HG03025 (cell line): ENCODE data around the gene ILKAP.

Experiments used
- ATAC-seq: cut with Tn5 transposase; IDR thresholded peaks from one replicate; pipeline ENCODE4 v1.9.1; 2021; ENCODE audit warnings: mild to moderate bottlenecking, moderate library complexity; ENCODE audit not compliant: unreplicated experiment, low FRiP score

ILKAP gene, protein sequence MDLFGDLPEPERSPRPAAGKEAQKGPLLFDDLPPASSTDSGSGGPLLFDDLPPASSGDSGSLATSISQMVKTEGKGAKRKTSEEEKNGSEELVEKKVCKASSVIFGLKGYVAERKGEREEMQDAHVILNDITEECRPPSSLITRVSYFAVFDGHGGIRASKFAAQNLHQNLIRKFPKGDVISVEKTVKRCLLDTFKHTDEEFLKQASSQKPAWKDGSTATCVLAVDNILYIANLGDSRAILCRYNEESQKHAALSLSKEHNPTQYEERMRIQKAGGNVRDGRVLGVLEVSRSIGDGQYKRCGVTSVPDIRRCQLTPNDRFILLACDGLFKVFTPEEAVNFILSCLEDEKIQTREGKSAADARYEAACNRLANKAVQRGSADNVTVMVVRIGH

DNA sequence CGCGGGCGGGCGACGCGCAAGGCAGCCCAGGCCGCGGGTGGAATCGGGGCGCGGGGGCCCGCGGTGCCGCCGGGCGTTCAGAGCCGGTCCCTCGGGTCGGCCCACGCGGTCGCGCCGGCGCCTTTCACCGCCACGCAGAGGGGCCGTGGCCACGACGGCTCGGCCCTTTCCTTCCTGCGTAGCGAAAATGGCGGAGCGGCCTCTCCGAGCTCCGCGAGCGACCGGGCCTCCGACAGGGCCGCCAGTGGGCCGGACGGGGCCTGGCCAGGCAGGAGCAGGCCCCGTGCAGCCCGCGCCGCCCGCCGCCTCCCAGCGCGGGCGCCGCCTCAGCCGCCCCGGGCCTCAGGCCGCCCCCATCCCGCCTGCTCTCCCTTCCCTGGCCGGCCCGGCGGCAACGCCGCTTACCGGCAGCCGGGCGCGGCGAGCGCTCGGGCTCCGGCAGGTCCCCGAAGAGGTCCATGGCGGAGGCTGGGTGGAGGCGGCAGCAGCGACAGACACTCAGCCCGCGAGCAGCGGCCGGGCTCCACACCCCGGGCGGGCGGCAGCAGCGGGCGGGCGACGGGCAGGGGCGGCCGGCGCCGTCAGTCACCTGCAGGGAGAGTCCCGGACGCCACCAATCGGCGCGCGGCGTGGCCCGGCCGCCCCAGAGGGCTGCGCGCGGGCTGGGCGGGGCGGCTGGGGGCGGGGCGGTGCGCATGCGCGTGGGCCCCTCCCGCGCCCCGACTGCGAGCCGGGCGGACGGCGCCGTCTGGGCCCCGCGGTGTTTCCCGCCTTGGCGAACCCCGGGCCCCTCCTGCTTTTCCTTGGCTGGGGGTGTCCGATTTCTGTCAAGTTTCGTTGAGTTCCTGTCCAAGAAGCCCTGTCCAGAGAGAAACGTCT is at the start of gene ILKAP:
Gene ILKAP, minus strand, starts transcription at position 602 of the 879 bp plus-strand sequence. Its CDS starts 142 bp downstream, at position 460.
- ATAC-seq = peak; percentile 92

DNA sequence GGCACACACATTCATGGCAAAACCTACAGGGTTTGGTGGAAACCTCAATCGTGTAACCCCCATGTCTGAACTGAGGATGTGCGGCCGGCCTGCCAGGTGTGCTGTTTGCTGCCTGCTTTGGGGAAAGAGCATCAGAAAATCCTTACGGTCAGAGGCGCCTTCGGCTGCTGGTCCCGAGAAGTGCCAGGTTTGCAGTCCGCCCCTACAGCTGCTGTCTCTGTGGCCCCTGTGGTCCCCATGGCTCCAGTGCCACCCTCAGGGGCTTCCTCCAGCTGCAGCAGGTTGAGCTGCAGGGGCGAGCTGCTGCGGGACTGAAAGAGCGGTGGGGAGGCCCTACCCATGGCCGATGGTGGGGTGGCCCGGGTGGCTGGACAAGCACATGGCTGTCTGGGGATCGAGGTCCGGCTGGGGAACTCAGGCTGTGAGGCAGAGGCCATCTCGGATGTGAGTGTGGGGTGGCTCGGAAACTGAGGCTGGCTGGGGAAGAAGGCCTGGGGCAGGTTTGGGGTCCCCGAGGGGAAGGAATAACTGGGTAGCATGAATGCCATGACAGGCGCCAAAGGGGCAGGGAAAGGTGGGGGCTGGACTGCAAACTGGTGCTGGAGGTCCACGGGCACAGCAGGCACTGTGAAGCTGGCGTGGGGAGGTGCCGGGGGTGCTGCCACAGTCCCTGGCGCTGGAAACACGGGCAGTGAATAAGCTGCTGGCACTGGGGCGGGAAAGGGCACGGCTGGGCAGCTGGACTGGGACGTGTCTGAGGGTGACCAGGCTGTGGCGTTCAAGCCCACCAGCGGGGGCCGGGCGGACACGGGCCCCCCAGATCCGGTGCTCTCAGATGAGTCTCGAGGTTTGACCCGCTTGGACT is 49.5 kb upstream of the ILKAP start:
- ATAC-seq = no peak

DNA sequence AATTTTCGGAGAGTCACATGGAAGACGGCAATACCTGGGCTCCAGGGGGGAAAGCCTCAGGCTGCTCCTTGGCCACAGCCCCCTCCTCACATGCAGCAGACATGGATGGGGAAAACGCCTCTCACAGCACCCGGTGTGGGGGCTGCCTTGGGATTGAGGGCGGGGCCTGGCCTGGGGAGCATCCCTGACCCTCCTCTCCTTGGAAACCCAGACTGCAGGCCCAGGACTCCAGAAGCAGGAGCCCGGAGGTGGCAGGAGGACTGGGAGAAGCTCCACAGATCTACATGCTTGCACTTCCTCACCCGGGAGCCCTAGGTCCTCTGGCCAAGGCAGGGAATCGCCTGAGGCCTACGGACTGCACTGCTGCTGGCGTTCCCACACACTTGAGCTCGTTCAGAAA is 48.5 kb upstream of the ILKAP start:
- no peak for ATAC-seq

DNA sequence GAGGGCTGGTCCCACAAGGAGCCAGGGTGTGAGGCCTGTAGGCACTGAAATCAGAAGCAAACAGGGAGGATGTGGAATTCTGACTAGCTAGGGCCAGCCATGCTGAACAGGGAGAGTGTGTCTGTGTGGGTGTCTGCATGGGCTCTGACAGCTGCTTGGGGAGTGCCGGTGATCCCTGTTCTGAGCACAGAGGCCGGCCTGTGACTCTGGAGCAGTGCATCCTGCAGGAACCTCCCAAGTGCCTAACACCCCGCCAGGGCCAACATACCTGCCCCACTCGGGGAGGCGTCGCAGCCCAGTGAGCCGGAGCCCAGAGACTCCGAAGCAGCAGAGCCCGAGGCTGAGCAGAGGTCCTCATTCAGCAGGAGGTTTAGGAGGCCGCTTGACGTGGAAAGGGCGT is 47.8 kb upstream of the ILKAP start:
- ATAC-seq = no peak

DNA sequence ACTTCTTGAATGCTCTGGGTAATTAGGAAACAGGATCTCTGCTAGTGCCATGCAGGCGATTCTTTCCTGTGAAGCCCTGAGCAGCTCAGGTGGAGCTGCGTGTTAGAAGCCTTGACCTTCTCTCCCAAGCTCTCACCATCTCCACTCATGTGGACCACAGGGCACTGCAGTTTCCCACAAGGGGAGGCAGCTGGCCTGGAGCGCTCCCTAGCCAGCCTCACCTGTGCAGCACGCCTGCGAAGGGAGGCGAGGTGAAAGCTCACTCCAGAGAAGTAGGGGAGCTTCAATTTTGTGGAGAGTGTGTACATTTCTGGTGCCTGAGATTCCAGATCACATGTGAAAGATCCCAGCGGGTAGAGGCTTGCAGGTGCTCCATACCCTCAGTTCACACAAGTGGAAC is 47.4 kb upstream of the ILKAP start:
- ATAC-seq = no peak

DNA sequence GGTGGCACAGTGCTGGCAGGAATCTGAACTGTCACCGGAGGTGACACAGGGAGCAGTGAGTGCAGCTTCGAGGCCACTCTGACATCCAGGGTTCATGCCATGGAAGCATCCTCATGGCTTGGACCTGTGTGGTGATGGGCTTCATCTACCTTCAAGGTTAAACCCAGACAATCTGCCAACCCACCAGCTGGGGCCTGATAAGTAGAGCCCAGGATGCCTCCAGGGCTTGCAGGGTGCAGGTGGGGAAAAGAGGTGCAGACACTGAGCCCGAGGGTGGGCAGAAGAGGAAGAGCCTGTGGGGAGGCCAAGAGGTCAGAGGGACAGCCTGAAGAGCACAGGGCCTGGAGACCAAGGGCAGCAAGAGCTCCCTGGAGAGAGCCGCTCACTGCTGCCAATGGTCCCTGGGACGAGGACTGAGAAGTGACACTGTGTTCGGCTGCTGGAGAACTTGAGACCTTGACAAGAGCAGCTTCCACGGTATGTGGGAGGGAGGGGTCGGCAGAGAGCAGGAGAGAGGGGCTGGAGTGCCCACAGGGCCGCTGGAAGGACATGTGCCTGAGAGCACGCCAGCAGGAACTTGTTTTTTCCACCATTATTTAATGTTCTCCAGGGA is 44.5 kb upstream of the ILKAP start:
- no peak for ATAC-seq

DNA sequence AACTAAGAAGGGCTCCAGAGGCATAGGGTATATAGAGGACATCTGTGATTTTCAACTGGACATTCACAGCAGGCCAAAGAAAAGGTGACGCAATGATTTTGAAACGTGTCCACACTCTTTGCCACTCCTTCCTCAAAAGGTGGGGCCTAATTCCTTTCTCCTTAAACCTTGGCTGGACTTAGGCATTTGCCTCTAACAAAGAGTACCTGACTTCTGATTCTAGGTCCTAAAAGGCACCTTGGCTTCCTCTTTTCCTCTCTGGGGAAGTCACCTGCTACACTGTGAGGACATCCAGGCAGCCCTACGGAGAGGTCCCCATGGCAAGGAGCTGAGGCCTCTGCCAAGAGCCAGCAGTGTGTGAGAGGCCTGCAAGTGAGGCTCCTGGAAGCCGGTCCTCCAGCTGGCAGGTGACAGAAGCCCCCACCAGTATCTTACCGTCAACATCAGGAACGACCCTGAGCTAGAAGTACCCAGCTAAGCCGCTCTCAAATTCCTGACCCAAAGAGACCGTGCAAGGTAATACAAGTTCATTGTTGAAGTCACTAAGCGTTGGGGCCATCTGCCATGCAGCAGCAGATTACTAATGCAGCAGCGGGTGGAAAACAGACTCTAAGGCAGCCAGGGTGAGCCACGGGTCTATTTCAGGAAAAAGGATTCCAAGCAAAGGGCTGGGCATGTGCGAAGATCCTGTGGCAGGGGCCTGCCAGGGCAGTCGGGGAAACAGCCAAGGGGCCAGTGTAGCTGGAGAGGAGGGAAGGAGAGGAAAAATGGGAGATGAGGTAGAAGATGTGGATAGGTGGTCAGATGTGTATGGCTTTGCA is 43.7 kb upstream of the ILKAP start:
- no peak for ATAC-seq

DNA sequence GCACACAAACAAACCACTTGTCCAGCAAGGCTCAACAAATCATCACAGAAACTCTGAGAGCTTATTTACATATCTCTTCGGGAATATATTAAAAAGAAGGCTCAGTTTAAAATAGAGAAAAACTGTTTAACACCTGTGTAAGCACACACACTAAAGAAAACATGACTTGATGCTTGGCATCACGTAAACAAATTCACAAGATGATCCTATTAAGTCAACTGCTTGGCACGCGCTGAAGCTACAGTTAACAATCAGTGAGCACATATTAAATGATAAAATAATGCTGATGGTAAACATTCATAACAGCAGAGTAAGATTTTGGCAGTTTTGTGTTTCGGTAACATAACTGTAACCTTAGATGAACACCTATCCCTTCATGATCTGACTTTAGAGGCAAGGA is 40.7 kb upstream of the ILKAP start:
- no peak for ATAC-seq

DNA sequence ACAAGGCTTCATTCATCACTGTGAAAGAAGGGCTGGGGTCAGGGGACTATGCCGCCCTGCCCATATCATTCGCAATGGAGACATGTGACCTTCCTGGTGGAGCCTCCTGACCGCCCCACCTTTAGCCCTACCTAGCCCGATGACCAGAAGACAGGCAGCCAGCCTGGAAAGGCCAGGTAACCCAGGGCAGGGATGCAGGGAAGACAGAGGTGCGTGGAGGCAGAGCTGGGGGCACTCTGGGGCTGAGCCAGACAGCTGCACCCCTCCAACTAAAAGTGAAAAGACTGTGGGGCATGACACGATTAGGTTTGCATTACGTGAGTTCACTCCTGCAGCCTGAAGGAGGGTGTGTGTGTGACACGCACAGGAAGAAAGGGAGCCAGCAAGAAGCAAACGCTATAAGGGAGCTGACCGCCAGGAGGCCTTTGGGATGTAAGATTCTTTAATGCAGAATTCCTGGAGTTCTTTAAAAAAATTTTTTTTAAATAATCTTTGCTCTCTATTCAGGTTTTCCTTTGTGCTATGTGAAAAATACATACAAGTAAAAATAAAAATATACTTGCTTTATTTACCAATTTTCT is 40.1 kb upstream of the ILKAP start:
- no peak for ATAC-seq

DNA sequence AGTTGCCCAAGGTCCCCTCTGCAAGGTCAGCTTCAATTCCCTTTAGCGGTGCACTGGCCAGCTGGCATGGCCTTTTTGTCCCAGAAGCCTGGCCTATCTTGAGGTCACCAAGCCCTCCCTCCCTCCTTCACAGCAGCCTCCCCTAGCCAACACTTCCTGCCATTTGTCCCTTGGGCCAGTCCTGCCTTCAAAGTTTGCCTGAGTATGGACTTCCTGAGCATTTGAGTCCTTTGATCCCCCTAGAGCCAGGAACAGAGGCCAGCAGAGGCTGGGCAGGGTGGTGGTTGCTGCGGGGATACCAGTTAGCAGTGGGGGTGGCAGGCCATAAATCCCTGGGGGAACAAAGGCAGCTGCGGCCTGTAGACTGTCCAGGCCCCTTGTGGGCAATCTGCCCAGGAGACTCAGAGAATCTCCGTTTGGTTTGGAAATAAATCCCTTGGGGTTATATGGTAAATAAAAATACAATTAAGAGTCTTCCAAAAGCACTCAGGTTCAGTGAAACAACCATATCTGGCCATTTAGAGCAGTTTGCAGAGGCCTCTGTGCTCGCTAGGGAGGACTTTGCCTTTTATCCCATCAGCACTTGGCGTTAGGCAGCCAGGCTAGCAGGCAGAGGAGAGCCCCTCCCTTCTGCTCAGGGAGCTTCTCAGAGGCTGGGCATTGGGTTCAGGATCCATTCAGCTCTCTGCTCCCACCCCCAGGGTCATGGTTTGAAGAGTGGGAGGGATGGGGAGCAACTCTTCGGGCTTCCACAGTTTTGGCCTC is 39.4 kb upstream of the ILKAP start:
- ATAC-seq = no peak

DNA sequence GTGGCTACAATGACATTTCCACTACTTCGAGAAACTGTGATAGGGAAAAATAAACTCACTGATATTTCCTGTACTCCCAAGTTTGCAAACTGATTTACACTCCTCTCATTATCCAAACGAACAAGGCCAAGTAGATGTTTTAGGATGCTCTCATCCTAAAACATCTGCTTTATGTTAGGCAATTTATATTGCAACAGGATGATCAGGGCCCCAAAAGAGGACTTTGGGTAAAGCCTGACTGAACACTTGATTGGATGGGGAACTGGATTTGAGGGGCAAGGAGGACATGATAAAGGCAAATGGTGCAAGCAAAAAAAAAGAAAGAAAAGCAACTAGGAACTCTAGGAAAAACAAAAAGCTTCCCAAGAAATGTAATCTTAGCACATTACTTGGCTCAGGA is 38.5 kb upstream of the ILKAP start:
- ATAC-seq = no peak

DNA sequence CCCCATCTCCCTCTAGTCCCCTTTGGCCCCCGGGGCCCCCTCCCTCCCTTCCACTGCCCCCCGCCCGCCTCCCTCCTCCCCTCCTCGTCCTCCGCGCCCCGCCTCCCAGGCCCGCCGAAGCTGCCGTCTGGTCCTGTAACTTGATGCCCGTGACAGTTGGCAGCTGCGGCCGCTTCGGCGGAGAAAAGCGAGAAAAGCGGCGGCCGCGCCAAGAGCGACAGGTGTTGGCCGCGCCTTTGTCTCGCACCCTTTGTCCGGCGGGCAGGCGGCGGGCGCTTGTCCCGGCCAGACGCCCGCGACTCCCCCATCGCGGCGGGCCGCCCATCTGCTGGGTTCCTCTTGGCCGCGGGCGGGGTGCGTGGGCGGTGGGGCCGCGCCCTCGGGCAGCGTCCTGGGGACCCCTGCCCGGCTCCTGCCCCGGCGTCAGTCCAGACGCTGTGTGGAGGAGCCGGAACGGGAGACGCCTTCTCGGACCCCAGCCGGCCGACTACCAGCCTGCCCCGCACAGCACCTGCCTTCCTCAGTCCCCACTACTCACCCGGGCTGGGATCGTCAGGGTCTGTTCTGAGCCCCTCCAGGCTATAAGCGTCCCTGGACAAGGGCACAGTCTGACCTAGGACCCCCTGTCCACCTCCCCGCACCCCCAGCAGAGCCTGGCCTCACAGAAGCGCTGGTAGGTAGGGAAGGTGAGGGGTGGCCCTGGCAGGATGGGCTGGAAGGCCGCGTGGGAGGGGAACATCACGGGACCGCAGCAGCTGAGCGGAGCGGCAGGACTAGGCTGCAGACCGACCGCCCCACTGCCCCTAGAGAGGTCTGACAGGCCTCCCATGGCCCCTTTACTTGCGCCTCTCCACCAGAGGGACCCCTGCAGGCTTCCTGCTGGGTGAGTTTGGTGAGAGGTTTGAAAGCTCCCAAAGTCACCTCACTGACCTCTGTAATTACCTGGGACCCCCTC is 37.5 kb upstream of the ILKAP start:
- ATAC-seq = no peak

DNA sequence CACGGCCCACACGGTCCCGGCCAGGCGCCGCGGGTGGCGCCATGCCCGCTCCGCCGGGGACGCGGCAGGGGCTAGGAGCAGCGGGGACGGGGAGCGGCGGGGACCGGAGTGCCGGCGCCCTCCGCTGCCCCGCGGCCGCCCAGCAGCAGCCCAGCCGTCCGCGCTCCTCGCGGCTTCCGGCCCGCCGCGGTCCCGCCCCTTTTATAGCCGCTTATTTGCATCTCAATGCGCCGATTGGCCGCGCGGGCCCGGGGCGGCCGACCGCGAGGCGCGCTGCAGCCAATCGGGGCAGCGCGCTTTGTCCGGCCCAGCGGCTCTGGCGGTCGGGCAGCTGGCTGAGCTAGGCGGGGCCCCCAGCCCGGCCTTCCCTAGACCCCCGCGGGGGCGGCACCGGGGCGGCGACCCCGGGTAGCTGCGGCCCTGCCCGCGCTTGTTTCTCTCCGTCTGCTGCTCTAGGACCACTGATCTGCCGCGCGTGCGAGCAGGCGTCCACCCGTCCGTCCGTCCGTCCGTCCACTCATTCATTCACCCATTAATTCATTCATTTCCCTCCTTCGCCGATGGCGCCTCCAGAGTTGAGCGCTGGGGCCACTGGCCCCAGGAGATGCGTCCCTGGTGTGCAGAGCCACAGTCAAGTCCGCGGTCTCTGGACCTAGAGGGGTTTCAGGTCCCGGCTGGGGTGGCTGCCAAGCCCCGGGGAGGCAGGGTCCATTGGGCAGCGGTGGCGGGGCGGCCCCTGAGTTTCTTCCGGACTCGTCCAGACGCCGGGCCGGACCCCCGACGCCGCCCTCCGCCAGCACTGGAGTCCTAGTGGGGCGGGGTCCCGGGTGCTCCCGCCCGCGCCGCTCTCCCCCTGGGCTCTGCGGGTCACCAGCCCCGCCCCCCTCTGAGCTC is 36.6 kb upstream of the ILKAP start, which contains the start of gene HES6:
Gene HES6, minus strand, starts transcription at position 176 of the 894 bp plus-strand sequence. Its CDS starts 133 bp downstream, at position 43.
- peak; percentile 90 for ATAC-seq

DNA sequence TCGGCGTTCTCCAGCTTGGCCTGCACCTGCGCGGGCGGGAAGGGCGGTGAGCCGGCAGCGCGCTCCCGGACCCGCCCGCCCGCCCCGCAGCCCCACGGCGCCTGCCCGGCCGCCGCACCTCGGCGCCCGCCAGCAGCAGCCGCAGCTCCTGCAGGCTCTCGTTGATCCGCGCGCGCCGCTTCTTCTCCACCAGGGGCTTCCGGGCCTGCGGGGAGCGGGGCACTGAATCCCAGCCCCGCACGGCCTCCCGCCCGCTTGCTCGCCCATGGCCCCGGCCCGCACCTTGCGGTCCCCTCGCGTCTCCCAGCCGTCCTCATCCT is 36.0 kb upstream of the ILKAP start:
- ATAC-seq = peak; percentile 14

DNA sequence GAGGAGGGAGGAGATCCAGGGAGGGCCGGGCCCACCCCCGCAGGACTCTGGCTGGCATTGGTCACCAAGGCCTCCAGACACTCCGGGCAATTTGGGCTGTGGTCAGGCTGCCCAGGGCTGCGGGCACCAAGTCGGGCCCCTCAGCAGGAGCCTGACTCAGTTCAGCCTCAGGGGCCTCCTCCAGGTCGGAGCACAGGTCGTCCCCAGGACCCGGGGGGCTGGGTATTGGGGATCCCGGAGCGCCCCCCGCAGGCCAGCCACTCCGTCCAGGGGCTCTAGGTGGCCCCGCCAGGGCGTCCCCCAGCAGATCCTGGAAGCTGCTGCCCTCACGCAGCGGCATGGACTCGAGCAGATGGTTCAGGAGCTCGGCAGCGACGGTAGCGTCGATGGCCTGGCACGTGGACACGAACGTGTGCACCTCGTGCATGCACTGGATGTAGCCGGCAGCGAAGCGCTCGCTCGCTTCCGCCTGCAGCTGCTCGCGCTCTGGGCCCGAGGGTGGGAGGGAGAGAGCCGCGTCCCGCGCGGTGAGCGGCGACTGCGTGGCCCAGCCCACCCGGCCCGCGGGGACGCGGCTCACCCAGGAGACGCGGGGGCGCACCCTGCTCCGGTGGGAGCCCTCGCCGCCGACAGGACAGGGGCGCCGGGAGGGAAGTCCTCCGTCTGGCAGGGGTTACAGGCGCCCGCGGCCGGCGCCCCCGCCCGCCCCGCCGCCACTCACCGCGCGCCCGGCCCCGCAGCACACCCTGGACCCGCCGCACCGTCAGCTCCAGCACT is 35.5 kb upstream of the ILKAP start:
- ATAC-seq = no peak
